HEK293 (cell line): ENCODE results near the gene TMPRSS6.

ENCODE experiments used
- AEBP2 ChIP-seq: fragments of 450-650 bp; formaldehyde crosslinking; IDR thresholded peaks from 2 replicates; pipeline ENCODE4 v1.5.1; 2016; ENCODE audit warnings: missing biosample characterization, missing genetic modification characterization, borderline replicate concordance
- EGR2 ChIP-seq: fragments of 450-650 bp; formaldehyde crosslinking; IDR thresholded peaks from 2 replicates; pipeline ENCODE4 v1.5.1; 2016; ENCODE audit warnings: low read depth, missing biosample characterization, missing genetic modification characterization
- HOXC10 ChIP-seq: sonication (generic); formaldehyde crosslinking; IDR thresholded peaks from 2 replicates; pipeline ENCODE4 v1.8.1; 2023; ENCODE audit warnings: mild to moderate bottlenecking, missing genetic modification reagents
- KLF16 ChIP-seq: fragments of 450-650 bp; formaldehyde crosslinking; IDR thresholded peaks from 2 replicates; pipeline ENCODE4 v1.5.1; 2017; ENCODE audit warnings: missing biosample characterization, missing genetic modification characterization
- PATZ1 ChIP-seq: fragments of 450-650 bp; formaldehyde crosslinking; IDR thresholded peaks from 2 replicates; pipeline ENCODE4 v1.5.1; 2016; ENCODE audit warnings: missing biosample characterization, missing genetic modification characterization
- PRDM4 ChIP-seq: fragments of 450-650 bp; formaldehyde crosslinking; IDR thresholded peaks from 2 replicates; pipeline ENCODE4 v1.5.1; 2017; ENCODE audit warnings: missing biosample characterization, missing genetic modification characterization
- SP3 ChIP-seq: fragments of 450-650 bp; formaldehyde crosslinking; IDR thresholded peaks from 2 replicates; pipeline ENCODE4 v1.5.1; 2016; ENCODE audit warnings: missing biosample characterization, missing genetic modification characterization
- TCF7L2 ChIP-seq: IDR thresholded peaks from 2 replicates; pipeline ENCODE4 v1.6.1; 2011; ENCODE audit warnings: low read depth, mild to moderate bottlenecking, inconsistent platforms, low read length, moderate library complexity, borderline replicate concordance
- ZBTB10 ChIP-seq: fragments of 450-650 bp; formaldehyde crosslinking; IDR thresholded peaks from 2 replicates; pipeline ENCODE4 v1.5.1; 2016; ENCODE audit warnings: missing biosample characterization, missing genetic modification characterization
- ZBTB20 ChIP-seq: fragments of 450-650 bp; formaldehyde crosslinking; IDR thresholded peaks from 2 replicates; pipeline ENCODE4 v1.5.1; 2016; ENCODE audit warnings: missing biosample characterization, missing genetic modification characterization
- ZNF138 ChIP-seq: fragments of 450-650 bp; formaldehyde crosslinking; IDR thresholded peaks from 2 replicates; pipeline ENCODE4 v1.5.1; 2016; ENCODE audit warnings: missing biosample characterization, missing genetic modification characterization, borderline replicate concordance
- ZNF148 ChIP-seq: fragments of 450-650 bp; formaldehyde crosslinking; IDR thresholded peaks from 2 replicates; pipeline ENCODE4 v1.5.0; 2017; ENCODE audit warnings: missing biosample characterization, missing genetic modification characterization, borderline replicate concordance
- ZNF155 ChIP-seq: fragments of 450-650 bp; formaldehyde crosslinking; IDR thresholded peaks from 2 replicates; pipeline ENCODE4 v1.5.1; 2016; ENCODE audit warnings: missing biosample characterization, missing genetic modification characterization
- ZNF184 ChIP-seq: fragments of 450-650 bp; IDR thresholded peaks from 2 replicates; pipeline ENCODE4 v1.5.1; 2018; ENCODE audit warnings: missing biosample characterization, mild to moderate bottlenecking, missing genetic modification characterization
- ZNF311 ChIP-seq: fragments of 450-650 bp; formaldehyde crosslinking; IDR thresholded peaks from 2 replicates; pipeline ENCODE4 v1.5.1; 2017; ENCODE audit warnings: missing biosample characterization, missing genetic modification characterization, borderline replicate concordance
- ZNF394 ChIP-seq: fragments of 450-650 bp; formaldehyde crosslinking; IDR thresholded peaks from 2 replicates; pipeline ENCODE4 v1.5.1; 2016; ENCODE audit warnings: missing biosample characterization, missing genetic modification characterization, mild to moderate bottlenecking, moderate library complexity, borderline replicate concordance
- ZNF530 ChIP-seq: fragments of 450-650 bp; formaldehyde crosslinking; IDR thresholded peaks from 2 replicates; pipeline ENCODE4 v1.5.1; 2016; ENCODE audit warnings: low read depth, missing biosample characterization, missing genetic modification characterization
- ZNF560 ChIP-seq: fragments of 450-650 bp; formaldehyde crosslinking; IDR thresholded peaks from 2 replicates; pipeline ENCODE4 v1.5.1; 2017; ENCODE audit warnings: missing biosample characterization, missing genetic modification characterization, borderline replicate concordance
- ZNF623 ChIP-seq: fragments of 450-650 bp; formaldehyde crosslinking; IDR thresholded peaks from 2 replicates; pipeline ENCODE4 v1.5.1; 2016; ENCODE audit warnings: missing biosample characterization, missing genetic modification characterization
- ZNF654 ChIP-seq: fragments of 450-650 bp; formaldehyde crosslinking; IDR thresholded peaks from 2 replicates; pipeline ENCODE4 v1.5.1; 2016; ENCODE audit warnings: low read depth, missing biosample characterization, missing genetic modification characterization
- ZNF677 ChIP-seq: fragments of 450-650 bp; IDR thresholded peaks from 2 replicates; pipeline ENCODE4 v1.5.0; 2018; ENCODE audit warnings: missing biosample characterization, mild to moderate bottlenecking, missing genetic modification characterization, moderate library complexity

Gene TMPRSS6

GRCh38 chr22:37145180-37146050 is 35.9 kb upstream of the TMPRSS6 start (continued):
- TF ChIP-seq ZNF311 (tag by site-specific recombination) (no peak), ZNF394 (no peak), TCF7L2 (no peak), AEBP2 (tag by site-specific recombination) (no peak), ZNF530 (tag by site-specific recombination) (no peak), ZNF677 (tag by site-specific recombination) (no peak), ZNF138 (tag by site-specific recombination) (no peak), ZNF654 (tag by site-specific recombination) (no peak), ZNF184 (tag by site-specific recombination) (no peak), ZNF148 (no peak), ZNF155 (tag by site-specific recombination) (no peak), ZNF560 (tag by site-specific recombination) (no peak), ZBTB20 (tag by site-specific recombination) (no peak), EGR2 (tag by site-specific recombination) (no peak), ZNF623 (tag by site-specific recombination) (no peak), PRDM4 (tag by site-specific recombination) (no peak), PATZ1 (peak; percentile 72; the same call in 1 of the 2 replicates), HOXC10 (CRISPR knock-in tag) (no peak), KLF16 (tag by site-specific recombination) (no peak), SP3 (tag by site-specific recombination) (no peak), ZBTB10 (no peak)
